Stimulated activated CD4-positive, alpha-beta T cell treated with anti-CD3 and anti-CD28 coated beads, Interleukin-1b, Interleukin-23, amount 100 ng/mL, for 48 hours (primary cell): ENCODE results near the gene PUM1.

Source experiments
- DNase-seq: peaks from one replicate; pipeline ENCODE4 v3.0.0-alpha.2; 2020

Gene PUM1

GRCh38 chr1:31022259-31022658 lies 43.3 kb downstream of the PUM1 start:
- DNase-seq: no peak

- DNase-seq: no peak
These were observed 45.3 kb downstream of the PUM1 start for GRCh38 chr1:31020007-31020790.

GRCh38 chr1:31019401-31019800 lies 46.1 kb downstream of the PUM1 start:
- DNase-seq: no peak

- DNase-seq: no peak
These were observed 48.6 kb downstream of the PUM1 start for GRCh38 chr1:31016868-31017267.

GRCh38 chr1:31013187-31013864 lies 52.2 kb downstream of the PUM1 start:
- no peak for DNase-seq

- DNase-seq: no peak
These were observed 53.1 kb downstream of the PUM1 start for GRCh38 chr1:31012210-31012924.

- DNase-seq: no peak
These were observed 53.8 kb downstream of the PUM1 start for GRCh38 chr1:31011719-31012118.

- DNase-seq: peak; percentile 53
These were observed 55.2 kb downstream of the PUM1 start for GRCh38 chr1:31010086-31010989.

GRCh38 chr1:31007462-31007991 lies 58.0 kb downstream of the PUM1 start:
- no peak for DNase-seq

- no peak for DNase-seq
These were observed 58.8 kb downstream of the PUM1 start for GRCh38 chr1:31006747-31007146.

- DNase-seq: no peak
These were observed 59.8 kb downstream of the PUM1 start for GRCh38 chr1:31005617-31006166.

GRCh38 chr1:31005198-31005597 lies 60.3 kb downstream of the PUM1 start:
- DNase-seq: no peak

GRCh38 chr1:31004231-31004621 lies 61.3 kb downstream of the PUM1 start:
- DNase-seq: no peak

- DNase-seq: no peak
These were observed 61.8 kb downstream of the PUM1 start for GRCh38 chr1:31003613-31004230.

GRCh38 chr1:31000301-31000700 lies 65.2 kb downstream of the PUM1 start:
- DNase-seq: no peak

GRCh38 chr1:30998887-30999286 lies 66.6 kb downstream of the PUM1 start:
- no peak for DNase-seq

- no peak for DNase-seq
These were observed 67.3 kb downstream of the PUM1 start for GRCh38 chr1:30998171-30998570.

- DNase-seq: no peak
These were observed 68.0 kb downstream of the PUM1 start for GRCh38 chr1:30997463-30998057.

- DNase-seq: no peak
These were observed 69.4 kb downstream of the PUM1 start for GRCh38 chr1:30995990-30996612.

GRCh38 chr1:30991862-30992606 lies 73.5 kb downstream of the PUM1 start:
- no peak for DNase-seq
